ENCODE data around the gene SSR1. TPM values are rescaled to one million over a fixed set of nuclear protein-coding genes. Genes with fewer than 3 reads are reported as not detected.

SSR1 gene
- polyA plus RNA-seq, 1 experiment, result 173 TPM

DNA sequence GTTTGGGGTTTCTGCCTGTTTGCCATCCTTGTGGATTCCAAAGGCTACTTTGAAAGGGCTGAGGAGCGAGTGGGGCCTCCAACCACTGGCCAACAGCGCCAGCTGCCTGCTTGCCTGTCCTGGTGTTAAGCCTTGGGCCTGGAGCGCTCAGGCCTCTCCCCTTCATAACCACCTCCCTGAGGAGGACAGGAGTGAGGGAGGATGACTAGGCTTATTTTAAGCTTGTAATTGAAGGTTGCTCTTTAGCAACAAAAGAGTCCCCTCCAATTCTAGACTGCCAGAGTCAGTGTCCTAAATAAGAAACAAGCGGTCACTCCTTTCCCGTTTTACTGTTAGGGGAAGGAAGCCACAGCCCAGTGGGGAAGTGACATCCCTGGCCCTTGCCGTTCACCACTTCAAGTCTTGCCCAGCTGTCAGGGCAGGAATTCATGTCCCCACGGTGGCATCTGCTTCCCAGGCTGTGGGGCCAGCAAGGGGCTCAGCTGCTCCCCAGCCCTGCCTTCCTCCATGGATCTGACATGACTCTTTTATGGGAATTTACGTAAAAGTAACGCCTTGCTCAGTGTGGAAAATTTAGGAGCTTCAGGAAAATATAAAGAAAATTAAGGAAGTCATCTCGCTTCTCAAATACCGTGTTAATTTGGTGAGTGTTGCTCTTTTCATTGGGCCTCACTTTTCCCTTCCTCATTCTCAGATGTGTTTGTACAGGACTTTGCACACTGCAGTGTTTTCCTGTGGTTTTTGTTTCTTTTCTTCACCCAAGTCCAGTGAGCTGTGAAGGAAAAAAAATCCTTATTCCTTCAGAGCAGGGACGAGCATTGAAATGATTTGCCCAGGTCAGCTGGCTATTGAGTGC is 57.8 kb downstream of the SSR1 start:
- no peak for DNase-seq (ENCODE audit: low read depth)
- Histone ChIP-seq H3K27me3 (ENCODE audit: control insufficient read depth, insufficient read depth, low read length) (no peaks in the 10 kb centered on the region), H3K4me3 (ENCODE audit: low read depth, low read length) (no peak overlapping the region), H3K36me3 (ENCODE audit: control insufficient read depth, insufficient read depth, low read length) (0 out of 2 replicates have a peak, but pooled peaks cover 2% of the 10 kb centered on the region)
- ChIA-PET POLR2A (no interaction called here), CTCF (interaction anchor here (1.1 to 2.8 kb wide), 3 partner anchors 12 to 21 kb away, joined by 3 to 13 read pairs (median 6); no protein-coding TSS in a partner anchor)
- TF ChIP-seq CTCF (IDR thresholded peaks at IDR 0.05; ENCODE audit: insufficient read depth, low read depth, low read length), result no peak

DNA sequence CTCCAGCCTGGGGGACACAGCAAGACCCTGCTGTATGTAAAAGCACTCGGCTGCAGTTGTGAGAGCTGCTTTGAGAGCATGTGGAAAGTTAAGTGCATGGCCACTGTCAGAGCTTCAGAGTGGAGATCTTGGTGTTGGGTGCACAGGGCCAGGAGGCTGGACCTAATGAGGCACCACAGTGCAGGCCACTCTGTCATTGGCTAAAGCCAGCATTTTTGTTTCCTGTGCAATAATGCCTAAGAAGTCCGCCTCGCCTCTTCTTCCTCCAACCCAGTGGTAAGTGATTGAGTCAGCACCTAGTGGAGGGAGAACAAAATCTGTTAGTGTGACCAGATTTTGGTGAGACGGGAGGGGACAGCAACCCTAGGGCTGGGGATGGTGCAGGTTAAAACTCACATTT is 60.6 kb downstream of the SSR1 start:
- no peak for TF ChIP-seq CTCF (IDR thresholded peaks at IDR 0.05; ENCODE audit: insufficient read depth, low read depth, low read length)
- Histone ChIP-seq H3K36me3 (ENCODE audit: control insufficient read depth, insufficient read depth, low read length) (peaks cover 16% of the 10 kb centered on the region), H3K4me3 (ENCODE audit: low read depth, low read length) (no peak overlapping the region), H3K27me3 (ENCODE audit: control insufficient read depth, insufficient read depth, low read length) (no peaks in the 10 kb centered on the region)
- CTCF ChIA-PET, result interaction anchor here (0.7 to 1.7 kb wide), 3 partner anchors 8 to 557 kb away, joined by 3 to 7 read pairs (median 4); no protein-coding TSS in a partner anchor
- POLR2A ChIA-PET, result no interaction called here
- DNase-seq (ENCODE audit: low read depth), result no peak

DNA sequence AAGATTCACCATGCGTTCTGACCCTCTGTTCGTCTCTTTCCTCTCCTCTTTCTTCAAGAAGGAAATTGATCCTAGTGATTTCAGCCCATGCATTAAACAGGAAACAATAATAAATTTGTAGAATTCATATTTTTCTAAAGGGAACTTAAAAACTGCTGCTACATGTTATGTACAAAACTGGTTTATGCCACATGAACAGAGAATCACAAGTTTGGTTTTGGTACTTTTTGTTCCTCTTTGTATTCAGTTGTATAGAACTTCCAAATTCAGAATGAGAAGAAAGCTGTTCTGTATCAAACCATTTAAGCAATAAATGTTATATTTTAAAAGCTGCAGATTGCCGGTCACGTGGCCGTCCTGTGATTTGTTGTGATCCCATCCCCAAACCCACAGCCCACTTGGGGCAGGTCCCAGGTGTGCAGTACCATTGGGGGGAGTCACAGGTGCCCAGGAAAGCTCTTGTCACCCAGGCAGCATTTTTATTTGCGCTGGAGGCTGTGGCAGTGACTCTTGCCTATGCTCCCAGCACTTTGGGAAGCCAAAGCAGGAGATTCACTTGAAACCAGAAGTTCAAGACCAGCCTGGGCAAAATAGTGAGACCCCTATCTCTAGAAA is 61.2 kb downstream of the SSR1 start:
- ChIA-PET POLR2A (no interaction called here), CTCF (interaction anchor here (0.6 to 1.7 kb wide), 7 partner anchors 9 to 577 kb away, joined by 3 to 7 read pairs (median 4); no protein-coding TSS in a partner anchor)
- no peak for TF ChIP-seq CTCF (IDR thresholded peaks at IDR 0.05; ENCODE audit: insufficient read depth, low read depth, low read length)
- no peak for DNase-seq (ENCODE audit: low read depth)
- Histone ChIP-seq H3K4me3 (ENCODE audit: low read depth, low read length) (no peak overlapping the region), H3K36me3 (ENCODE audit: control insufficient read depth, insufficient read depth, low read length) (peaks cover 21% of the 10 kb centered on the region), H3K27me3 (ENCODE audit: control insufficient read depth, insufficient read depth, low read length) (no peaks in the 10 kb centered on the region)

DNA sequence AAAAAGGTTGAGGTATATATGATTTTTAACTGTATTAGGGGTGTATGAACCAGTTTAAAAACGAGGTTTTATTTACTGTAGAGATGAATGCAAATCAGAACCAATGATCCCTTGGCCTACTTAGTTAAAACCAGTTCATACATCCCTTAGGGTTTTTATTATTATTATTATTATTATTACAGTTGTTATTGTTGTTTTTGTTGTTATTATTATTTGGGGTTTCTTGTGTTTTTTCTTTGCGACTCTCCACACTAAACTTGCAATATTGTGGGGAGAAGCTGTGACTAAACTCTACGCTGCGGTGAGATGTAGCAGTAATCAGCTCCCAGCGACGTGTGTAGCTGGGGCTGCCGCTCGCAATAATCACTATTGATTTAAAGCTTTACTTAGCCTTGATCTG is 62.2 kb downstream of the SSR1 start:
- POLR2A ChIA-PET, result interaction anchor here (0.5 kb wide), 1 partner anchor 286 kb away, joined by 5 read pairs; no protein-coding TSS in a partner anchor
- no peak for TF ChIP-seq CTCF (IDR thresholded peaks at IDR 0.05; ENCODE audit: insufficient read depth, low read depth, low read length)
- CTCF ChIA-PET, result interaction anchor here (0.7 to 1.5 kb wide), 6 partner anchors 9 to 576 kb away, joined by 3 to 5 read pairs (median 4); no protein-coding TSS in a partner anchor

More for the DNA sequence above, 62.2 kb downstream of the SSR1 start:
- H3K27me3 ChIP-seq (ENCODE audit: control insufficient read depth, insufficient read depth, low read length), result no peaks in the 10 kb centered on the region
- H3K4me3 ChIP-seq (ENCODE audit: low read depth, low read length), result no peak overlapping the region
- H3K36me3 ChIP-seq (ENCODE audit: control insufficient read depth, insufficient read depth, low read length), result peaks cover 21% of the 10 kb centered on the region
- no peak for DNase-seq (ENCODE audit: low read depth)
